ENCODE results near the gene LRRC26.
"Not testable (repeated sequence)": the region's sequence is repeated elsewhere in the genome, so short reads cannot be mapped to it uniquely, and the experiment has no call there.

LRRC26 gene

GRCh38 chr9:137149363-137149762 lies 20.5 kb downstream of the LRRC26 start:
- DNase-seq: no peak

- DNase-seq: no peak
Measured at GRCh38 chr9:137148661-137149060, 21.2 kb downstream of the LRRC26 start.

- DNase-seq: no peak
Measured at GRCh38 chr9:137148242-137148641, 21.6 kb downstream of the LRRC26 start.

GRCh38 chr9:137147793-137148160 lies 22.1 kb downstream of the LRRC26 start:
- no peak for DNase-seq

GRCh38 chr9:137147091-137147792 lies 22.6 kb downstream of the LRRC26 start:
- no peak for DNase-seq

- no peak for DNase-seq
Measured at GRCh38 chr9:137146527-137146918, 23.3 kb downstream of the LRRC26 start.

GRCh38 chr9:137145731-137146526 lies 23.9 kb downstream of the LRRC26 start:
- DNase-seq: no peak

- no peak for DNase-seq
Measured at GRCh38 chr9:137143459-137143858, 26.4 kb downstream of the LRRC26 start.

GRCh38 chr9:137141976-137142936 lies 27.6 kb downstream of the LRRC26 start:
- no peak for DNase-seq

- DNase-seq: no peak
Measured at GRCh38 chr9:137141050-137141810, 28.6 kb downstream of the LRRC26 start.

- no peak for DNase-seq
Measured at GRCh38 chr9:137140151-137141012, 29.5 kb downstream of the LRRC26 start.

- no peak for DNase-seq
Measured at GRCh38 chr9:137139468-137140150, 30.2 kb downstream of the LRRC26 start.

- no peak for DNase-seq
Measured at GRCh38 chr9:137138722-137139467, 31.0 kb downstream of the LRRC26 start, which contains the start of gene GRIN1. GRIN1 (plus strand) TSS chr9:137139154; CDS start chr9:137139487, 333 bp downstream.

- no peak for DNase-seq
Measured at GRCh38 chr9:137138058-137138721, 31.7 kb downstream of the LRRC26 start.

- no peak for DNase-seq
Measured at GRCh38 chr9:137136881-137137607, 32.8 kb downstream of the LRRC26 start.

- DNase-seq: no peak
Measured at GRCh38 chr9:137136261-137136880, 33.5 kb downstream of the LRRC26 start.

- not testable (repeated sequence) for DNase-seq
Measured at GRCh38 chr9:137135154-137135553, 34.7 kb downstream of the LRRC26 start.

GRCh38 chr9:137134191-137134590 lies 35.7 kb downstream of the LRRC26 start:
- no peak for DNase-seq

Measured in NCI-H526 treated with DMSO at 0.1 percent for 48 hours (cell line).